Stomach smooth muscle (tissue), 2 donors: ENCODE data around the gene CNTN4.

Source experiments
- H3K27ac ChIP-seq: one replicate; pipeline ENCODE4 v1.7.0; 2013; ENCODE audit warnings: mild to moderate bottlenecking, low read length, inconsistent platforms
- H3K27me3 ChIP-seq, 2 donors: one replicate each; pipeline ENCODE4 v1.7.0; 2013; ENCODE audit warnings: low read length in 2 of 2; ENCODE audit not compliant: insufficient read depth in 2 of 2, control insufficient read depth in 1 of 2
- H3K36me3 ChIP-seq, 2 donors: one replicate each; pipeline ENCODE4 v1.7.0; 2013; ENCODE audit warnings: low read length in 2 of 2; ENCODE audit not compliant: control insufficient read depth in 2 of 2, insufficient read depth in 2 of 2
- H3K4me1 ChIP-seq: one replicate; pipeline ENCODE4 v1.7.0; 2013; ENCODE audit warnings: low read length; ENCODE audit not compliant: control insufficient read depth, insufficient read depth
- H3K4me3 ChIP-seq, 2 donors: one replicate each; pipeline ENCODE4 v1.7.0; 2013; ENCODE audit warnings: low read length in 2 of 2
- H3K9ac ChIP-seq, 2 donors: one replicate each; pipeline ENCODE4 v1.7.0; 2013; ENCODE audit warnings: low read length in 2 of 2, mild to moderate bottlenecking in 1 of 2
- H3K9me3 ChIP-seq, 2 donors: one replicate each; pipeline ENCODE4 v1.7.0; 2013; ENCODE audit warnings: low read length in 2 of 2; ENCODE audit not compliant: control insufficient read depth in 2 of 2
- donor health status: healthy.
- donor health status: Pancreatic carcinoma.

CNTN4 gene

DNA sequence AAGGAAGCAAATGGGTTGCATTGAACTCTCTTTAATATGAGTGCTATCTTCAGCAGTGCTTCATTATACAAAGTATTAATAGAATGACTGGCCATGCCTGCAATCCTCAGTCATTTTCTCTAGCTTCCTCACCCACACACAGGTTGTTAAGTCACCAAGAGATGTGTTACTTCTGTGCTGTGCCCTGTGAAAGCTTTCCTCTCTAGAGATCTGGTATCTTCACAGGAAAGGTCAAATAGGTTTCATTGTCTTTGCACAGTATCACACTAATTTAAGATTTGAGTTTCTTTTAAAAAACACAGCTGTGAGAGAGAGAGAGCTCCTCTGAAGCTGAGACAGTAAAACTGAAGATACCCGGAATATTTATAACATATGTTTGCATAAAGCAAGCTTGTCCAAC is 278.6 kb downstream of the CNTN4 start:
- Histone ChIP-seq H3K27me3 (no peaks in the 10 kb centered on the region), H3K36me3 (no peaks in the 10 kb centered on the region), H3K4me1 (no peaks in the 10 kb centered on the region), H3K4me3 (no peak overlapping the region), H3K9me3 (no peaks in the 10 kb centered on the region), H3K27ac (no peak overlapping the region), H3K9ac (no peak overlapping the region)

DNA sequence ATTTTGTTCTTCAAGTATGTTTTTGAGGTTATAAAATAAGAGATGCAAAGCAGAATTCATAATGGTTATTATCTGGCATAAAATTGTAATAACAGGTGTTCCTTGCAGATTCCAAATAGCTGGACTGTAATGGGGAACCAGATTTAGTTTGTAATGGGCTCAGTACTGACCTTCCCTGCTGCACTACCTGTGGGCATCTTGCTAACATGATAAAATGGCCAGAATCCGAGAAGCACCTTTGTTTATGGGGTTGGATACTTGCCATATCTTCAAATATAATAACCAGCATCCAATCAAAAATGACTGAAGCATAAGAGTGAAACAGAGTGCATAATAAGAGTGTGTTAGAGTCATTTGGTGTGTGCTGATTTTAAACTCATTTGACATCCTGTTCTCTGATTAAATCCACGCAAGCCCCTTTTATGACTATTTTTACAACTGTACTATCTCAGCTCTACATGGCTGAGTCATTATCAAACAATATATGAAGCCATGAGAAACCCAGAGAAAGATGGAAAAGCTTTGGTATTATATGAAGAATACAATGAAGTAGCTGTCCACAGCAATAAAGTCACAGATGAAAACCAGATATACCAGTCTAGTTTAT is 292.4 kb downstream of the CNTN4 start:
- no peak overlapping the region for H3K27ac ChIP-seq
- H3K36me3 ChIP-seq, result no peaks in the 10 kb centered on the region
- no peaks in the 10 kb centered on the region for H3K27me3 ChIP-seq
- no peaks in the 10 kb centered on the region for H3K9me3 ChIP-seq
- H3K9ac ChIP-seq, result no peak overlapping the region
- H3K4me3 ChIP-seq, result no peak overlapping the region
- no peaks in the 10 kb centered on the region for H3K4me1 ChIP-seq

DNA sequence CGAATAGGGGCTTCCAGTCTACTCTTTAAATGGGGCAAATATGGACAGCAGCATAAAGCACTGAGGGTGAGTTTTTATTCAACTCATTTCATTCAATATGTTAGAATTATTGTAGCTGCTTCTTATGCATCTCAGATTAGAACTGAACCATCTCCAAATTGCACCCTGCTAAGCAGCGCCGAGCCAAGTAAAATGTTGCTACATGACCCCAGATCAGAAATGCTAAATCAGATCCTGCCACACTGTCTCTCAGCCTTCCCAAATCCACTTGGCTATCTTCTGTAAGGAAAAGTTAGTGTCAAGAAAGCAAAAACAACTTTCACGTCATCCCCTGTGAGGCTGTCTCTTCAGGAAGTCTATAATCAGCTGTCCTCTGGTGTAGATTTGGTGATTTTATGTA is 293.2 kb downstream of the CNTN4 start:
- H3K27me3 ChIP-seq, result no peaks in the 10 kb centered on the region
- H3K9me3 ChIP-seq, result no peaks in the 10 kb centered on the region

DNA sequence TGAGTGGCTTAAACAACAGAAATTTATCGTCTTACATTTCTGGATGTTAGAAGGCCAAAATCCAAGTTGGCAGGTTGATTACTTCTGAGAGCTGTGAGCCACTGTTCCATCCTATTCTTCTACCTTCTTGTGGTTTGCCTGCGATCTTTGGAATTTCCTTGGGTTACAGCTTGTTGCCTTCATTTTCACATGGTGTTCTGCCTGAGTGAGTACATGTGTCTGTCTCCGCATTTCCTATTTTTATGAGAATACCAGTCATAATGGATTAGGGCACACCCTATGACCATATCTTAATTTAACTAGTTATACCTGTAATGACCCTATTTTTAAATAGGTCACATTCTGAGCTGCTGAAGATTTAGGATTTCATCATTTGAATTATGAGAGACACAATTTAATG is 294.3 kb downstream of the CNTN4 start:
- Histone ChIP-seq H3K27ac (no peak overlapping the region), H3K27me3 (no peaks in the 10 kb centered on the region), H3K4me3 (no peak overlapping the region), H3K9ac (no peak overlapping the region), H3K36me3 (no peaks in the 10 kb centered on the region), H3K9me3 (no peaks in the 10 kb centered on the region), H3K4me1 (no peaks in the 10 kb centered on the region)

More for the DNA sequence above, 293.2 kb downstream of the CNTN4 start:
- no peaks in the 10 kb centered on the region for H3K4me1 ChIP-seq
- H3K9ac ChIP-seq, result no peak overlapping the region
- no peaks in the 10 kb centered on the region for H3K36me3 ChIP-seq
- no peak overlapping the region for H3K27ac ChIP-seq
- no peak overlapping the region for H3K4me3 ChIP-seq

DNA sequence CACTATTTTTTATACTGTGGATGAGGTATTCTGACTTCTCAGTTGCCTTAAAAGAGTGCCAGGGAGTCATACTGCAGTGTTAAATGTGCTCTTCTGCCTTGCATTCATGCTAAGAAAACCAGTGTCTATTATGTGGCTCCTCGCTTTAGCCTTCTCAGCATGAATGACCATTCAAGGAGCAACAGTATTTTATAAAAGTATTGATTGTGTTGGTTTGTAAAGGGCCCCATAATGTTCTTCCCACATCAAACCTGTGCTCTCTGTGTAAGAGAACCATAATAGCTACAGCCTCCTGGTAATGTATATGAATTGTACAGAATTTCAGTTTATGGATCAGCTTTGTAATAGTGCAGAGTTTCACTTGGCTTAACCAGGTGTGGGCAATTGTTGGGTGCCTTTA is 316.4 kb downstream of the CNTN4 start:
- H3K36me3 ChIP-seq, result no peaks in the 10 kb centered on the region
- no peaks in the 10 kb centered on the region for H3K4me1 ChIP-seq
- H3K4me3 ChIP-seq, result no peak overlapping the region
- no peak overlapping the region for H3K9ac ChIP-seq
- no peak overlapping the region for H3K27ac ChIP-seq
- no peaks in the 10 kb centered on the region for H3K9me3 ChIP-seq
- H3K27me3 ChIP-seq, result no peaks in the 10 kb centered on the region

DNA sequence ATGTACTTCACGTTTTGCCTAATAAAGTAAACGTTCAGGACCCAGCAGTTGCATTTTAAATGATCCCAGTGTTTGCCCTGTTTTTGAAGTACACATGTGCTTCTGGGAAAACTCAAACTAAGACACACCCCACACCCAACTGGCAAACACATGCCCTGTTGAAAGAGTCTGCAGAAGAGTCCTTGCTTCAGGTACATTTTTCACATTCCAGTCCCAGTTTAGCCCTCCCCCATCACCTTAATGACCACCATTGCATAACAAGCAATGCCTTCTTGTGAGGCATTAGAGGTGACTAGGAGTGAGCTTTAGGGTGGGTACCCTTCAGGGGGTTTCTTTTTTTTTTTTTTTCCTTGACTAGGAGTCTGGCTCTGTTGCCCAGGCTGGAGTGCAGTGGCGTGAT is 322.3 kb downstream of the CNTN4 start:
- no peaks in the 10 kb centered on the region for H3K36me3 ChIP-seq
- H3K27ac ChIP-seq, result no peak overlapping the region
- no peaks in the 10 kb centered on the region for H3K9me3 ChIP-seq
- no peaks in the 10 kb centered on the region for H3K4me1 ChIP-seq
- H3K9ac ChIP-seq, result no peak overlapping the region
- H3K27me3 ChIP-seq, result no peaks in the 10 kb centered on the region
- no peak overlapping the region for H3K4me3 ChIP-seq

DNA sequence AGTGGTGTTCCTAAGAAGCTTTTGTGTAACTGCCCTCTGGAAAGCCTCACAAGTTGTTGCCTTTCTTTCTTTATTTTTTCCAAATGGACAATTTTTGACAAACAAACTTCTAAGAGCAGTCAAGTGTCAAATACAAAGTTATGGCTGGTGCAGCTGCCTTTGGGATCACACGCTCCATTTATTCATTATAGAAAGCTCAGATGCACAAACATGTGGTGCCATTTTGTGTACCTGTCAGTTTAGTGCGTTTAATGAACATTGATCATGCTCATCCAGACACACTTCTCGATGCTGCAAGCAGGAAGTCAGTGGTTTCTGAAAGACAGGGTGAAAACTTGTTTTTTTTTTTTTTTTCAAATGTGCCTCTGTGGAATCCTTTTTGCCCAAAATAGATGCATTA is 324.5 kb downstream of the CNTN4 start:
- Histone ChIP-seq H3K27ac (no peak overlapping the region), H3K27me3 (no peaks in the 10 kb centered on the region), H3K4me1 (no peaks in the 10 kb centered on the region), H3K9ac (no peak overlapping the region), H3K9me3 (no peaks in the 10 kb centered on the region), H3K36me3 (no peaks in the 10 kb centered on the region), H3K4me3 (no peak overlapping the region)

DNA sequence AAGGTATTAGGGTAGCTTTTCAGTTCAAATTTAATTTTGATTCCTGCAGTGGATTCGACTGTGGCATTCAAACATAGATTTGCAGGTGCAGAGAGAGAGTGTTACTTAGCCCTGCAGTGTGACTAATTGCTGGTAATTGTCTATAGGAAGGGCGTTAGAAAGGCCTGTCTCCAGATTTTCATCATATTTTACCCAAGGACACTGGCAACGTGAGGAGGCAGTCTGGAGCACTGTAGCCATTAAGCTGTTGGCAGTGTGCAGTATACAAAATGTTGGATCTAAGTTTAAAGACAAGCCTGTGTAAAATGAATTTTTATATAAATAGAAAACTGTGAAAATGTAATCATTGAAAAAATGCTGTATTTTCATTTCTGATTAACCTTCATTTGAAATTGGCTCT is 342.9 kb downstream of the CNTN4 start:
- H3K4me1 ChIP-seq, result no peaks in the 10 kb centered on the region
- no peaks in the 10 kb centered on the region for H3K36me3 ChIP-seq
- H3K4me3 ChIP-seq, result no peak overlapping the region
- H3K9me3 ChIP-seq, result no peaks in the 10 kb centered on the region
- H3K27ac ChIP-seq, result no peak overlapping the region
- no peaks in the 10 kb centered on the region for H3K27me3 ChIP-seq
- no peak overlapping the region for H3K9ac ChIP-seq

DNA sequence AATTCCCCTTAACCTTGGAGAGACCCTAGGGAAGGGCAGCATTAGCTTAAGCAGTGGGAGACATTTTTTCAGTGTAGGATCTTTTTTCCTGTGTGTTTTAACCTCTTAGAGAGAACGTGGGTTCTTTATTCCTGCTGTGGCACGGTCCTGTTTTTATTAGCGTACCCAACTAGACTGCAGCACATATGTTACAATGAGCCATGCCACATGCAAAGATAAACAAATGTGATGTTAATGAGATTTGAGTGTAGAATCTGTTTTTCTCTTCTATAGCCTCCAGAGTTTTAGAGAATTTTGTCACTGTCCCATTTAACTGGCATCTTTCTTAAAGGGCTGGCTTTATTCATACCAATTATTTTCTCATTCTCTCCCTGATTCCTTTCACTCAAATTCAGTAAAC is 347.5 kb downstream of the CNTN4 start:
- Histone ChIP-seq H3K9ac (no peak overlapping the region), H3K4me1 (no peaks in the 10 kb centered on the region), H3K36me3 (no peaks in the 10 kb centered on the region), H3K27me3 (no peaks in the 10 kb centered on the region), H3K9me3 (no peaks in the 10 kb centered on the region), H3K4me3 (no peak overlapping the region), H3K27ac (no peak overlapping the region)

DNA sequence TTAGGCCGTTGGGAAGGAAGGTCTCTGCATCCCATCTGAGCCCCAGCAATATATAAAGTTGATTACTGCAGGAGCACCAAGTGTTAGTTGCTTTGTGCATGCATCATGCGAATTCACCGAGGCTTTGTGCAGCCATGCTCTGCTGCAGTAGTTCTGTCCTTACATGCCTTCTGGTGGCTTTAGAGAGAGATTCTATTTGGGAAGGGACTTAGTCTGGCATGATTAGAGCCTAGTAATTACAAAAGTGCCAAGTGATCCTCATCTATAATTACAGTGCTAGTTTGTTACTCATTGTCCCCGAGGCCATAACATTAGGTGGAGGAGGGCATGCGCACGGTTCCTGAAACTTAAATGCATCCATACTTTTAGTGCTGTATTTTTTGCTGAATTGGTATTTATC is 353.6 kb downstream of the CNTN4 start:
- Histone ChIP-seq H3K36me3 (no peaks in the 10 kb centered on the region), H3K27ac (no peak overlapping the region), H3K9ac (no peak overlapping the region), H3K27me3 (no peaks in the 10 kb centered on the region), H3K4me3 (no peak overlapping the region), H3K9me3 (no peaks in the 10 kb centered on the region), H3K4me1 (no peaks in the 10 kb centered on the region)

DNA sequence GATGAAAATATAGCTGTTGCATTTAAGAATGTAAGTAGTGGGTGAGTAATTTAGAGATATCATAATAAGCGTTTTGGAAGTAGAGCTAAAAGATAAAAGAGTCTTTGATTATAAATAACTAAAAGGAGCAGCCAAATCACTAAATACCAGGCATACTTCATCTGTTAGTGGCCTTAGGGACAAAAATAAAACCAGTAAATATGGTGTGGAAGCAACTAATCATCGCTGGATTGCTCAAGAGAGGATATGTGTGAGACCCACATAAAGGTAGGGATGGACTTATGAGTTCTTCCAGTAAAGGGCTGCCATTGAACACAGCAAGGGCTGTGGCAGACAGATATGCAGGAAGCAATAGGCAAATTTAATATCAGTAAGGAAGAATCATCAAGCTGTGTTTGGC is 356.2 kb downstream of the CNTN4 start:
- H3K27me3 ChIP-seq, result no peaks in the 10 kb centered on the region
- H3K4me3 ChIP-seq, result no peak overlapping the region
- H3K4me1 ChIP-seq, result no peaks in the 10 kb centered on the region
- no peak overlapping the region for H3K9ac ChIP-seq
- no peak overlapping the region for H3K27ac ChIP-seq
- H3K9me3 ChIP-seq, result no peaks in the 10 kb centered on the region
- H3K36me3 ChIP-seq, result no peaks in the 10 kb centered on the region
